ENCODE data around the gene DLST. TPM values are rescaled to one million over a fixed set of nuclear protein-coding genes. Genes with fewer than 3 reads are reported as not detected.

Gene DLST
- total RNA-seq, 1 experiment from 2014 or later: 68.8 TPM

DNA sequence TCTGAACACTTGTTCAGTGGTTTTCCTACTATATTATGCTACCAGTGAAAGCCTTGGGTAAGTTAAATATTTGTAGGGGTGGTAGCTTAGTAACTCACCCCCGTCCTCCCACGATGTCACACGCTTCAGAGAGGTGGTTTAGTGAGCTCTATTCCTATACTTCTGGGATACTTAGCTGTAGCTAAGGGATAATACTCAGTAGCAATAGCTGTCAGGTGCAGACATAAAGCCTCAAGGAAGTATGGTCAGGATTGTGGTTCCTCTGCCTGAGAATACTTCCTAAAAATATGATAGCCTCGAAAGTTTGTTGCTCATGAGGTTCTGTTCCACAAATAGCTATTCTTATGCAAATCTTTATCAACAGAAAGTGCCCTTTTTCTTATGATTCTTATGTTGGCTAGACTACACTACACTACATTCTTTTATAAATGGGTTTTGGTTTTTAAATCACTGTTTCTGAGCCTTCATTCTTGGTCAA is 11.9 kb downstream of the DLST start:
- no TSS peak for BruUV-seq (replicated peaks)
- no peak for TF ChIP-seq REST (IDR thresholded peaks at IDR 0.05; ENCODE audit: insufficient read depth in 1 of 2, low read depth in 2 of 2, low read length in 1 of 2)
- TF ChIP-seq CTCF (IDR thresholded peaks at IDR 0.05): no peak
- TF ChIP-seq SIN3A (IDR thresholded peaks at IDR 0.05; ENCODE audit: borderline replicate concordance, insufficient read depth, low read depth, low read length): no peak
- no peak for TF ChIP-seq TCF7L2 (IDR thresholded peaks at IDR 0.05; ENCODE audit: low read depth, low read length)
- TF ChIP-seq POLR2AphosphoS5 (IDR thresholded peaks at IDR 0.05; ENCODE audit: low read depth, low read length): no peak
- ATAC-seq (no peak), DNase-seq (ENCODE audit: low read depth, low spot score) (no peak)
- Histone ChIP-seq H3K27me3 (ENCODE audit: control insufficient read depth, insufficient read depth, low read length) (no peaks in the 10 kb centered on the region), H3K27ac (ENCODE audit: low read length) (no peak overlapping the region), H3K4me1 (ENCODE audit: control insufficient read depth, insufficient read depth, low read length) (no peaks in the 10 kb centered on the region), H3K36me3 (ENCODE audit: control insufficient read depth, insufficient read depth, low read length) (peaks cover 35% of the 10 kb centered on the region), H3K4me3 (ENCODE audit: low read depth in 2 of 2, low read length in 2 of 2) (no peak overlapping the region), H3K9me3 (ENCODE audit: control insufficient read depth, insufficient read depth, low read depth, low read length) (no peaks in the 10 kb centered on the region)
- intact Hi-C loops (cut with micrococcal nuclease; ENCODE audit: unreplicated experiment): no loop called here
- in situ Hi-C loops (cut with HindIII; ENCODE audit: low pct_unique_long_range_greater_than_20kb, low sequenced_read_pairs): no loop called here
- ChIA-PET CTCF (no interaction called here), POLR2A (no interaction called here)

GRCh38 chr14:74896400-74896799 is 14.7 kb downstream of the DLST start:
- H3K36me3 ChIP-seq (ENCODE audit: control insufficient read depth, insufficient read depth, low read length): peaks cover 38% of the 10 kb centered on the region
- ATAC-seq: no peak
- in situ Hi-C loops (cut with HindIII; ENCODE audit: low pct_unique_long_range_greater_than_20kb, low sequenced_read_pairs): no loop called here

More at GRCh38 chr14:74896400-74896799, 14.7 kb downstream of the DLST start:
- TF ChIP-seq POLR2AphosphoS5 (IDR thresholded peaks at IDR 0.05; ENCODE audit: low read depth, low read length): no peak
- TF ChIP-seq REST (IDR thresholded peaks at IDR 0.05; ENCODE audit: insufficient read depth in 1 of 2, low read depth in 2 of 2, low read length in 1 of 2): no peak
- no peak for TF ChIP-seq SIN3A (IDR thresholded peaks at IDR 0.05; ENCODE audit: borderline replicate concordance, insufficient read depth, low read depth, low read length)
- TF ChIP-seq TCF7L2 (IDR thresholded peaks at IDR 0.05; ENCODE audit: low read depth, low read length): no peak
- TF ChIP-seq CTCF (IDR thresholded peaks at IDR 0.05): no peak
- intact Hi-C loops (cut with micrococcal nuclease; ENCODE audit: unreplicated experiment): no loop called here
- H3K27me3 ChIP-seq (ENCODE audit: control insufficient read depth, insufficient read depth, low read length): no peaks in the 10 kb centered on the region
- ChIA-PET POLR2A (no interaction called here), CTCF (no interaction called here)
- BruUV-seq (replicated peaks): TSS peak; percentile 22
- H3K4me1 ChIP-seq (ENCODE audit: control insufficient read depth, insufficient read depth, low read length): no peaks in the 10 kb centered on the region
- no peak for DNase-seq (ENCODE audit: low read depth, low spot score)
- H3K9me3 ChIP-seq (ENCODE audit: control insufficient read depth, insufficient read depth, low read depth, low read length): no peaks in the 10 kb centered on the region
- H3K27ac ChIP-seq (ENCODE audit: low read length): no peak overlapping the region
- H3K4me3 ChIP-seq (ENCODE audit: low read depth in 2 of 2, low read length in 2 of 2): no peak overlapping the region
